SK-N-SH (cell line): Measurements from ENCODE around the gene IQGAP2. TPM values are rescaled to one million over a fixed set of nuclear protein-coding genes. Genes with fewer than 3 reads are reported as not detected.

ENCODE experiments used
- CTCF ChIA-PET: fragments of 300-600, 350-600 bp; formaldehyde crosslinking; extraction: SDS; loops from one replicate; lab custom pipeline; 2021; lab: Yijun Ruan, JAX
- POLR2A ChIA-PET: fragments of 350-600 bp; sonication (Branson Sonifier 250); formaldehyde crosslinking; extraction: SDS; loops from one replicate; lab custom pipeline; 2020; ENCODE audit warnings: antibody characterized with exemption, inconsistent platforms; lab: Yijun Ruan, JAX
- DNase-seq: peaks from one replicate; pipeline ENCODE4 v3.0.0; 2012
- H2AFZ ChIP-seq: fragments of 200-600 bp; sonication (generic); 2 replicates; pipeline ENCODE4 v1.8.1; 2016; ENCODE audit warnings: antibody characterized with exemption, mild to moderate bottlenecking, low read depth
- H3F3A ChIP-seq: fragments of 200-600 bp; sonication (generic); replicated peaks from 2 replicates; pipeline ENCODE3; 2016; ENCODE audit warnings: antibody characterized with exemption, mild to moderate bottlenecking; ENCODE audit not compliant: insufficient read depth
- H3K27ac ChIP-seq, 2 experiments: fragments of 200-500 bp in 1 of 2; fragments of 200-600 bp in 1 of 2; sonication (Bioruptor generic) in 1 of 2; sonication (generic), shearing (Covaris generic) in 1 of 2; 2 replicates each; pipeline versions ENCODE4 v1.5.1 to v1.6.1; 2014 to 2016; ENCODE audit warnings: low read depth in 2 of 2, inconsistent platforms in 1 of 2, low read length in 1 of 2, mild to moderate bottlenecking in 1 of 2, mixed read lengths in 1 of 2
- H3K27me3 ChIP-seq: fragments of 200-600 bp; sonication (generic), shearing (Covaris generic); 2 replicates; pipeline ENCODE4 v1.6.1; 2016; ENCODE audit warnings: mixed run types; ENCODE audit not compliant: insufficient read depth
- H3K36me3 ChIP-seq, 2 experiments: fragments of 200-500 bp in 1 of 2; fragments of 200-600 bp in 1 of 2; sonication (Bioruptor generic) in 1 of 2; sonication (generic) in 1 of 2; replicated peaks in 1 of 2; 2 replicates each; pipeline versions ENCODE3 to v1.5.1; 2014 to 2016; ENCODE audit warnings: low read length in 1 of 2, mild to moderate bottlenecking in 1 of 2; ENCODE audit not compliant: insufficient read depth in 2 of 2, control insufficient read depth in 1 of 2
- H3K4me1 ChIP-seq, 2 experiments: fragments of 200-500 bp in 1 of 2; fragments of 200-600 bp in 1 of 2; sonication (Bioruptor generic) in 1 of 2; sonication (generic), shearing (Covaris generic) in 1 of 2; 2 replicates each; pipeline versions ENCODE4 v1.5.1 to v1.6.1; 2014 to 2016; ENCODE audit warnings: low read depth in 1 of 2, low read length in 1 of 2, mixed run types in 1 of 2; ENCODE audit not compliant: insufficient read depth in 2 of 2, control insufficient read depth in 1 of 2
- H3K4me2 ChIP-seq: fragments of 200-600 bp; sonication (generic), shearing (Covaris generic); 2 replicates; pipeline ENCODE4 v1.6.1; 2017; ENCODE audit warnings: mixed run types
- H3K4me3 ChIP-seq, 2 experiments: fragments of 200-500 bp in 1 of 2; fragments of 200-600 bp in 1 of 2; sonication (Bioruptor generic) in 1 of 2; sonication (generic), shearing (Covaris generic) in 1 of 2; 2 replicates each; pipeline versions ENCODE4 v1.5.1 to v1.8.1; 2014 to 2016; ENCODE audit warnings: low read depth in 2 of 2, inconsistent platforms in 1 of 2, low read length in 1 of 2, mild to moderate bottlenecking in 1 of 2, mixed read lengths in 1 of 2, moderate library complexity in 1 of 2
- H3K79me2 ChIP-seq: fragments of 200-600 bp; sonication (generic); 2 replicates; pipeline ENCODE4 v1.8.1; 2017; ENCODE audit warnings: mild to moderate bottlenecking; ENCODE audit not compliant: insufficient read depth
- H3K9ac ChIP-seq: fragments of 200-600 bp; sonication (generic); 2 replicates; pipeline ENCODE4 v1.6.1; 2017; ENCODE audit warnings: mixed run types
- H3K9me2 ChIP-seq: fragments of 200-600 bp; sonication (generic); 2 replicates; pipeline ENCODE4 v1.6.1; 2017; ENCODE audit warnings: mixed run types
- H3K9me3 ChIP-seq: fragments of 200-600 bp; sonication (generic); 2 replicates; pipeline ENCODE4 v1.6.1; 2017; ENCODE audit warnings: mixed run types, mild to moderate bottlenecking, moderate library complexity
- H4K20me1 ChIP-seq: fragments of 200-600 bp; sonication (generic); 2 replicates; pipeline ENCODE4 v1.6.1; 2017; ENCODE audit warnings: mild to moderate bottlenecking, mixed run types; ENCODE audit not compliant: insufficient read depth
- CHD2 ChIP-seq: fragments of 150-350 bp; IDR thresholded peaks from 2 replicates; pipeline ENCODE4 v1.6.1; 2018; ENCODE audit warnings: low read length; ENCODE audit not compliant: partially characterized antibody
- CTCF ChIP-seq: fragments of 200-600 bp; sonication (generic); IDR thresholded peaks from 2 replicates; pipeline ENCODE4 v1.6.1; 2017; ENCODE audit warnings: antibody characterized with exemption, mild to moderate bottlenecking, moderate library complexity
- FOXJ3 ChIP-seq: sonication (generic); formaldehyde crosslinking; IDR thresholded peaks from 2 replicates; pipeline ENCODE4 v1.5.1; 2020; ENCODE audit warnings: mild to moderate bottlenecking, missing genetic modification reagents
- IRF3 ChIP-seq: fragments of 150-350 bp; IDR thresholded peaks from 2 replicates; pipeline ENCODE4 v1.6.1; 2016; ENCODE audit warnings: mild to moderate bottlenecking, low read depth, low read length
- JUND ChIP-seq: IDR thresholded peaks from 2 replicates; pipeline ENCODE4 v1.4.0; 2012
- MXI1 ChIP-seq: IDR thresholded peaks from 2 replicates; pipeline ENCODE4 v1.6.1; 2012; ENCODE audit warnings: mild to moderate bottlenecking, low read depth, low read length, improper control_type of control experiment
- NFIC ChIP-seq: IDR thresholded peaks from 2 replicates; pipeline ENCODE4 v1.4.0; 2012; ENCODE audit warnings: borderline replicate concordance
- NRF1 ChIP-seq: IDR thresholded peaks from 2 replicates; pipeline ENCODE4 v1.6.1; 2012; ENCODE audit warnings: low read depth, mild to moderate bottlenecking, low read length
- RAD21 ChIP-seq: IDR thresholded peaks from 2 replicates; pipeline ENCODE4 v1.6.1; 2012; ENCODE audit warnings: mild to moderate bottlenecking, low read length
- RCOR1 ChIP-seq: fragments of 150-350 bp; IDR thresholded peaks from 2 replicates; pipeline ENCODE4 v1.6.1; 2017; ENCODE audit warnings: antibody characterized with exemption, low read length
- REST ChIP-seq: IDR thresholded peaks from 2 replicates; pipeline ENCODE4 v1.6.1; 2012; ENCODE audit warnings: mild to moderate bottlenecking, low read depth, low read length, moderate library complexity
- TAF1 ChIP-seq: IDR thresholded peaks from 2 replicates; pipeline ENCODE4 v1.6.1; 2012; ENCODE audit warnings: low read depth, mild to moderate bottlenecking, low read length, moderate library complexity, borderline replicate concordance
- TCF12 ChIP-seq: IDR thresholded peaks from 2 replicates; pipeline ENCODE4 v1.4.0; 2012
- USF1 ChIP-seq: IDR thresholded peaks from 2 replicates; pipeline ENCODE4 v1.4.0; 2012; ENCODE audit warnings: low read depth, borderline replicate concordance
- YY1 ChIP-seq: IDR thresholded peaks from 2 replicates; pipeline ENCODE4 v1.4.0; 2012; ENCODE audit warnings: low read depth, mild to moderate bottlenecking
- WGBS: methylation state at CpG from one replicate; pipeline ENCODE4 v1.1.6; 2017; ENCODE audit warnings: low lambda C conversion rate; 5-methylcytosine and 5-hydroxymethylcytosine counted together
- polyA plus RNA-seq, 3 experiments: library from polyadenylated mRNA; depleted of rRNA; stranded (reverse); fragments of >200 nt; gene quantifications; 2 replicates each; pipeline ENCODE4 v1.2.3, GENCODE V29; 2012

Gene IQGAP2
- polyA plus RNA-seq, 1 of the 3 experiments (the other 2 are of a cell fraction), result 2.1 TPM

- no peaks in the 10 kb centered on the region for H3K9me2 ChIP-seq
- ChIA-PET POLR2A (no interaction called here), CTCF (interaction anchor here (1.4 kb wide), 1 partner anchor 22 kb away, joined by 5 read pairs; the partner anchor contains the start of gene IQGAP2)
Measured at GRCh38 chr5:76425146-76425545, 22.1 kb downstream of the IQGAP2 start.

More at GRCh38 chr5:76425146-76425545, 22.1 kb downstream of the IQGAP2 start:
- Histone ChIP-seq H3K9me3 (no peaks in the 10 kb centered on the region), H3K36me3 (no peaks in the 10 kb centered on the region), H3K27me3 (no peaks in the 10 kb centered on the region), H3K4me3 (no peak overlapping the region), H3K27ac (no peak overlapping the region), H4K20me1 (no peaks in the 10 kb centered on the region), H3K4me1 (peaks cover 0 to 19% of the 10 kb centered on the region in 2 experiments; a peak in 1 of 4 replicates), H3K79me2 (no peaks in the 10 kb centered on the region), H3K9ac (no peak overlapping the region), H2AFZ (no peak overlapping the region), H3F3A (no peaks in the 10 kb centered on the region), H3K4me2 (no peak overlapping the region)
- TF ChIP-seq USF1 (no peak), CHD2 (no peak), FOXJ3 (no peak), YY1 (no peak), RAD21 (no peak), TCF12 (no peak), NFIC (no peak), NRF1 (no peak), REST (no peak), JUND (no peak), TAF1 (no peak), CTCF (no peak), IRF3 (no peak), RCOR1 (no peak), MXI1 (no peak)
- DNase-seq, result no peak
- 70% methylated on average over 4 of the region's 4 CpGs for WGBS
